ENCODE results near the gene CCDC33.

Gene CCDC33

GRCh38 chr15:74209997-74210671, 26.0 kb upstream of the CCDC33 start:
- no peak for TF ChIP-seq CTCF (IDR thresholded peaks at IDR 0.05)

GRCh38 chr15:74210729-74211128, 25.4 kb upstream of the CCDC33 start:
- no peak for TF ChIP-seq CTCF (IDR thresholded peaks at IDR 0.05)

DNA sequence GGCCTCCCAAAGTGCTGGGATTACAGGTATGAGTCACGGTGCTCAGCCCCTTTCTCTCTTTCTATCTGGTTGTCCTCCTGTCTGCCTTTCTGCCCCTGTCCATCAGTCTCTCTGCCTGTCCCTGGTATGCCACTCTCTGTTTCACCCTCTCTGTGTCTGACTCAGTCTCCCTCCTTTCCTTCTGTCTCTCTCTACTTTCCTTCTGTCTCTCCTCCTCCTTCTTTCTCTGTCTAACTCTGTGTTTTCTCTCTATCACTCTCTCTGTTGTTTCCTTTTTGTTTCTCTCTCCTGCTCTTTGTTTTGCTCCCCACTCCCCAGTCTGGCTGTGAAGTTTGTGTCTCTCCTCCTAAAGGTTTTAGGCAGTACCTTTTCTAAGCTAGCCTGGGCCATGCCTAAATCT, 24.5 kb upstream of the CCDC33 start:
- no peak for TF ChIP-seq CTCF (IDR thresholded peaks at IDR 0.05)

GRCh38 chr15:74212494-74212893, 23.6 kb upstream of the CCDC33 start:
- no peak for TF ChIP-seq CTCF (IDR thresholded peaks at IDR 0.05)

- no peak for TF ChIP-seq CTCF (IDR thresholded peaks at IDR 0.05)
Measured at GRCh38 chr15:74213858-74214284, 22.3 kb upstream of the CCDC33 start.

- no peak for TF ChIP-seq CTCF (IDR thresholded peaks at IDR 0.05)
Measured at GRCh38 chr15:74214324-74215021, 21.7 kb upstream of the CCDC33 start.

DNA sequence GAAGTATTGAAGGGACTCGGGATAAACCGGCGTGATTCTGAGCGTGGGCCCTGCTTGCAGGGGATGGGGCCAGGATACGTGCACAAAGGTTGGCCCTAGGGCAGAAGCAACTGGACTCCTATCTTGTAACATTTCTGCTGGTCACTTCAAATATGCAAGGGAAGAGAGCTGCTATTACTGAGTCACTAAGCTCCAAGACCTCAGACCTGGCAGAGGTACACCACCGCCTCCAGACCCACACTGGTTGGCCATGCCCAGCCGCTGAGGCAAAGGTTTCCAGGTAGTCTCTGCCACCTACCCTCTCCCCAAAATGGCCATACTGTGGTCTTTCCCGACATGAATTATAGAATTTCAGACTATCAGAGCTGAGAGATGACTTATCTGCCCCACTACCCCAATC, 20.2 kb upstream of the CCDC33 start:
- no peak for TF ChIP-seq CTCF (IDR thresholded peaks at IDR 0.05)

Data from LNCAP (cell line).